HCT116 (cell line): Measurements from ENCODE around the gene NR2C2AP.

Experiments used
- CTCF ChIP-seq, 3 experiments: fragments of 200-600 bp in 1 of 3; sonication (generic) in 1 of 3; IDR thresholded peaks in 2 of 3; conservative IDR thresholded peaks in 1 of 3; 2 replicates each; pipeline ENCODE4 v1.5.1; 2012 to 2017; ENCODE audit warnings: low read depth in 2 of 3, low read length in 2 of 3, antibody characterized with exemption in 1 of 3, borderline replicate concordance in 1 of 3, control low read depth in 1 of 3, mild to moderate bottlenecking in 1 of 3, mixed read lengths in 1 of 3, mixed run types in 1 of 3, moderate library complexity in 1 of 3; ENCODE audit not compliant: insufficient read depth in 1 of 3
- EZH2 ChIP-seq: fragments of 200-600 bp; sonication (generic); IDR thresholded peaks from 2 replicates; pipeline ENCODE4 v1.6.1; 2017; ENCODE audit warnings: antibody characterized with exemption, mixed run types
- EZH2phosphoT487 ChIP-seq: fragments of 200-600 bp; IDR thresholded peaks from 2 replicates; pipeline ENCODE4 v1.6.1; 2018; ENCODE audit warnings: antibody characterized with exemption, borderline replicate concordance
- POLR2A ChIP-seq: IDR thresholded peaks from 2 replicates; pipeline ENCODE4 v1.7.0; 2011; ENCODE audit warnings: borderline replicate concordance; ENCODE audit not compliant: insufficient read depth, insufficient read length; ENCODE audit errors: extremely low read depth
- POLR2AphosphoS5 ChIP-seq: IDR thresholded peaks from 2 replicates; pipeline ENCODE4 v1.6.1; 2011; ENCODE audit warnings: mild to moderate bottlenecking, low read depth, low read length, moderate library complexity
- SRF ChIP-seq: IDR thresholded peaks from 2 replicates; pipeline ENCODE4 v1.6.1; 2012; ENCODE audit warnings: low read depth
- ZBTB33 ChIP-seq: IDR thresholded peaks from 2 replicates; pipeline ENCODE4 v1.6.1; 2011; ENCODE audit warnings: mild to moderate bottlenecking, low read length, moderate library complexity; ENCODE audit not compliant: insufficient replicate concordance; ENCODE audit errors: extremely low read depth

DNA sequence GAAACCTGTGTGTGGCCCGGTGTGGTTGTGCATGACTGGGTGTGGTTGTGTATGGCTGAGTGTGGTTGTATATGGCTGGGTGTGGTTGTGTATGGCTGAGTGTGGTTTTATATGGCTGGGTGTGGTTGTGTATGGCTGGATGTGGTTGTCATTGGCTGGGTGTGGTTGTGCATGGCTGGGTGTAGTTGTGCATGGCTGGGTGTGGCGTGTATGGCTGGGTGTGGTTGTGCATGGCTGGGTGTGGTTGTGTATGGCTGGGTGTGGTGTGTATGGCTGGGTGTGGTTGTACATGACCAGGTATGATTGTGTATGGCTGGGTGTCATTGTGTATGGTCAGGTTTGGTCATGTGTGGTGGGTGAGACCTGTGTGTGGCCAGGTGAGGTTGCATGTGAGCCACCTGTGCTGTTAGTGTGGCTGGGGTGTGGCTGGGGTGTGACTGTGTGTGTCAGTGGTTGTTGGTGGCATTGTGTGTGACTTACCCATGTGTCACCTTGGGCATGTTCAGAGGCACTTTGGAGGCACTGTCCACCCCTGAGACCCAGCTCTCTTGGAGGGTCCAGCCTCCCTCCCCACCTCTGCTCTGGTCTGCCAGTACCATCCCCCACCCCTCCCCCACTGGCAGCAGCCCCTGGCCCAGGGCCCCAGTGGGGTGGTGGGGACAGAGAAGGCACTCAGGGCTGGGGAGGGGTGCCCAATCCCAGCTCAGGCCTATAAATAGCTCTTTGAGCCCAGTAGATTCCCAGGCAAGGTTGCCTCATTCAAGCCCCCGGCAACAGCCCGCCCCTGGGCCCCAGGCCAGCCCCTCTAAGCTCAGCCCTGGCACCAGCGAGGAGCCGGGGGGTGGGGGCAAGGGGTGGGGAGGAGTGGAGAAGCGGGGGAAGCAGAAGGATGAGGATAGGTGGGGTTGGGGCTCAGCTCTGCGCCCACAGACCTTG is 4.7 kb upstream of the NR2C2AP start:
- no peak for TF ChIP-seq SRF
- no peak for TF ChIP-seq EZH2
- no peak for TF ChIP-seq POLR2A
- TF ChIP-seq CTCF (IDR thresholded peaks at IDR 0.05 in 2 of 3, conservative IDR thresholded peaks at IDR 0.05 in 1 of 3; ENCODE audit: borderline replicate concordance in 1 of 3, insufficient read depth in 1 of 3, low read depth in 2 of 3, low read length in 2 of 3), result no peak
- no peak for TF ChIP-seq EZH2phosphoT487
- no peak for TF ChIP-seq POLR2AphosphoS5
- no peak for TF ChIP-seq ZBTB33
